Kidney (tissue), 14 donors: ENCODE data around the gene SRPK1. TPM values are rescaled to one million over a fixed set of nuclear protein-coding genes. Genes with fewer than 3 reads are reported as not detected.
A peak's percentile ranks its signal among the peaks of the same experiment; 100 is the strongest.

Source experiments
- DNase-seq, 5 donors: peaks; one replicate each; pipeline ENCODE4 v3.0.0-alpha.2; 2013 to 2020
- FAIRE-seq: peaks from 2 replicates; lab custom pipeline; 2012; peaks lifted over from hg19 to GRCh38; lab: Jason Lieb, UNC
- H3K27ac ChIP-seq, 2 donors: one replicate each; pipeline ENCODE4 v1.7.0; 2013; ENCODE audit warnings: low read depth in 2 of 2, low read length in 2 of 2, inconsistent platforms in 1 of 2
- H3K27me3 ChIP-seq: one replicate; pipeline ENCODE4 v1.7.1; 2013; ENCODE audit warnings: low read length, inconsistent platforms; ENCODE audit not compliant: control insufficient read depth, insufficient read depth
- H3K36me3 ChIP-seq, 3 donors: one replicate each; pipeline versions ENCODE4 v1.7.0 to v1.7.1; 2013; ENCODE audit warnings: low read length in 3 of 3, control low read depth in 1 of 3, inconsistent platforms in 1 of 3; ENCODE audit not compliant: insufficient read depth in 3 of 3, control insufficient read depth in 2 of 3
- H3K4me1 ChIP-seq, 3 donors: one replicate each; pipeline versions ENCODE4 v1.7.0 to v1.7.1; 2013; ENCODE audit warnings: low read length in 3 of 3, inconsistent platforms in 1 of 3, low read depth in 1 of 3; ENCODE audit not compliant: control insufficient read depth in 2 of 3, insufficient read depth in 2 of 3
- H3K4me3 ChIP-seq, 3 donors: one replicate each; pipeline versions ENCODE4 v1.7.0 to v1.8.1; 2013; ENCODE audit warnings: low read length in 3 of 3, control low read depth in 1 of 3, inconsistent platforms in 1 of 3
- H3K9ac ChIP-seq, 3 donors: one replicate each; pipeline versions ENCODE4 v1.7.0 to v1.7.1; 2013; ENCODE audit warnings: low read length in 3 of 3, control low read depth in 1 of 3, inconsistent platforms in 1 of 3
- H3K9me3 ChIP-seq, 3 donors: one replicate each; pipeline versions ENCODE4 v1.7.0 to v1.7.1; 2013; ENCODE audit warnings: low read length in 3 of 3, control low read depth in 1 of 3, inconsistent platforms in 1 of 3; ENCODE audit not compliant: control insufficient read depth in 2 of 3, insufficient read depth in 1 of 3
- CTCF ChIP-seq: IDR thresholded peaks from 3 replicates; pipeline ENCODE4 v1.5.1; 2012; ENCODE audit warnings: mild to moderate bottlenecking, moderate library complexity, borderline replicate concordance; ENCODE audit not compliant: insufficient read depth; ENCODE audit errors: extremely low read depth
- intact Hi-C: fragments of 100-400 bp; cut with DNase I; formaldehyde crosslinking; loops from one replicate; pipeline ENCODE4 v1.11.1; 2022
- polyA plus RNA-seq: library from polyadenylated mRNA; stranded (reverse); fragments of 350-450 nt; fragmentation: Illumina TruSeq; extraction: RNeasy Lipid Tissue Mini Kit (QIAGEN cat#74804); gene quantifications from one replicate; pipeline ENCODE4 v1.2.3, GENCODE V29; 2014; ENCODE audit warnings: low read depth, low replicate concordance; ENCODE audit not compliant: insufficient read depth
- total RNA-seq: library from RNA; stranded (reverse); fragmentation: NEBNext Ultra II Directional; extraction: Animal tissue kit (Norgen Biotek cat#: 25700); gene quantifications from one replicate; pipeline ENCODE4 v1.2.1, GENCODE V29; 2021
- donor health status: control.
- donor health status: control.
- donor health status: control.
- donor health status: control.
- donor health status: control.
- donor health status: DM: yes; HTN: yes; CAD: no.
- donor health status: Normal renal cell carcinoma (clear cell type).

Gene SRPK1
- total and polyA plus RNA-seq, 2 donors from 2014 or later, result 12.2 to 35.3 TPM

- intact Hi-C loops, result no loop called here
- H3K27ac ChIP-seq, result no peak overlapping the region
- no peak overlapping the region for H3K9ac ChIP-seq
- H3K4me1 ChIP-seq, result no peaks in the 10 kb centered on the region
- no peaks in the 10 kb centered on the region for H3K27me3 ChIP-seq
- no peaks in the 10 kb centered on the region for H3K36me3 ChIP-seq
- TF ChIP-seq CTCF, result no peak
- no peak overlapping the region for H3K4me3 ChIP-seq
- H3K9me3 ChIP-seq, result no peaks in the 10 kb centered on the region
- no peak for FAIRE-seq
- no peak for DNase-seq
Measured at GRCh38 chr6:35811699-35811995, 109.3 kb downstream of the SRPK1 start.

- no peak for DNase-seq
- no peaks in the 10 kb centered on the region for H3K4me1 ChIP-seq
- TF ChIP-seq CTCF, result no peak
- no peak overlapping the region for H3K4me3 ChIP-seq
- H3K9ac ChIP-seq, result no peak overlapping the region
- H3K9me3 ChIP-seq, result no peaks in the 10 kb centered on the region
- no peaks in the 10 kb centered on the region for H3K27me3 ChIP-seq
- no peak overlapping the region for H3K27ac ChIP-seq
- intact Hi-C loops, result no loop called here
- no peaks in the 10 kb centered on the region for H3K36me3 ChIP-seq
- FAIRE-seq, result no peak
Measured at GRCh38 chr6:35810971-35811698, 109.8 kb downstream of the SRPK1 start.

- H3K4me3 ChIP-seq, result no peak overlapping the region
- FAIRE-seq (no peak), DNase-seq (no peak)
- H3K36me3 ChIP-seq, result no peaks in the 10 kb centered on the region
- no peaks in the 10 kb centered on the region for H3K9me3 ChIP-seq
- H3K4me1 ChIP-seq, result no peaks in the 10 kb centered on the region
- intact Hi-C loops, result no loop called here
- H3K27ac ChIP-seq, result no peak overlapping the region
- no peaks in the 10 kb centered on the region for H3K27me3 ChIP-seq
- TF ChIP-seq CTCF, result no peak
- no peak overlapping the region for H3K9ac ChIP-seq
Measured at GRCh38 chr6:35809809-35810208, 111.1 kb downstream of the SRPK1 start.

GRCh38 chr6:35808688-35809087 lies 112.2 kb downstream of the SRPK1 start:
- no peaks in the 10 kb centered on the region for H3K9me3 ChIP-seq
- intact Hi-C loops, result no loop called here
- FAIRE-seq (no peak), DNase-seq (peak in 1 of 5 donors; percentile 5)
- no peak overlapping the region for H3K27ac ChIP-seq
- no peaks in the 10 kb centered on the region for H3K27me3 ChIP-seq
- H3K4me1 ChIP-seq, result no peaks in the 10 kb centered on the region
- H3K36me3 ChIP-seq, result no peaks in the 10 kb centered on the region
- no peak overlapping the region for H3K9ac ChIP-seq
- TF ChIP-seq CTCF, result no peak
- H3K4me3 ChIP-seq, result no peak overlapping the region
